Vagina (tissue), 2 donors: Measurements from ENCODE around the gene SPATA33.
"Not testable (repeated sequence)": the region's sequence is repeated elsewhere in the genome, so short reads cannot be mapped to it uniquely, and the experiment has no call there.

ENCODE experiments used
- POLR2A ChIP-seq, 2 donors: fragments of 450-650 bp; IDR thresholded peaks; one replicate each; pipeline ENCODE4 v1.6.1; 2017; ENCODE audit warnings: antibody characterized with exemption in 2 of 2, mild to moderate bottlenecking in 2 of 2, moderate library complexity in 2 of 2
- POLR2AphosphoS5 ChIP-seq, 2 donors: sonication (generic); formaldehyde crosslinking; IDR thresholded peaks; one replicate each; pipeline ENCODE4 v1.9.0; 2017; ENCODE audit warnings: antibody characterized with exemption in 2 of 2, mild to moderate bottlenecking in 2 of 2, low read depth in 1 of 2; ENCODE audit not compliant: insufficient read depth in 1 of 2
- TF ChIP-seq, protein P1 (sequence below), 3 experiments: fragments of 450-650 bp in 2 of 3; fragments of 200-600 bp in 1 of 3; sonication (generic) in 1 of 3; IDR thresholded peaks; one replicate each; pipeline ENCODE4 v1.5.1; 2017 to 2019; ENCODE audit warnings: antibody characterized with exemption in 3 of 3, mild to moderate bottlenecking in 2 of 3, moderate library complexity in 2 of 3

DNA sequence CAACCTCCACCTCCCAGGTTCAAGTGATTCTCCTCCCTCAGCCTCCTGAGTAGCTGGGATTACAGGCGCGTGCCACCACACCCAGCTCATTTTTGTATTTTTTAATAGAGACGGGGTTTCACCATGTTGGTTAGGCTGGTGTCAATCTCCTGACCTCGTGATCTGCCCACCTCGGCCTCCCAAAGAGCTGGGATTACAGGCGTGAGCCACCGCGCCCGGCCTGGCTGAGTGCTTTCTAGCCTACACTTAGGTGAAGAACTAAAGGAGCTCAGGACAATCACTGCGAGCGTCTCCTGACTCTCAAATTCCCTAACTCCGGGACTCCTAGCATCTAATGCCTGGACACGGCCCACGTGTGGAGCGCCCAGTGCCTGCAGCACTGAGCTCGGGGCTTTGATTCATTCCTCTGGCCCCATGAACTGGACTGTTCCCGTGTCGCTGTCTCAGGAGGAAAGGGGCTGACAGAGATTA lies 42.0 kb downstream of the SPATA33 start:
- not testable (repeated sequence) for TF ChIP-seq POLR2A (IDR thresholded peaks at IDR 0.05); POLR2AphosphoS5 (IDR thresholded peaks at IDR 0.05; ENCODE audit: insufficient read depth in 1 of 2, low read depth in 1 of 2)
- TF ChIP-seq, protein P1, sequence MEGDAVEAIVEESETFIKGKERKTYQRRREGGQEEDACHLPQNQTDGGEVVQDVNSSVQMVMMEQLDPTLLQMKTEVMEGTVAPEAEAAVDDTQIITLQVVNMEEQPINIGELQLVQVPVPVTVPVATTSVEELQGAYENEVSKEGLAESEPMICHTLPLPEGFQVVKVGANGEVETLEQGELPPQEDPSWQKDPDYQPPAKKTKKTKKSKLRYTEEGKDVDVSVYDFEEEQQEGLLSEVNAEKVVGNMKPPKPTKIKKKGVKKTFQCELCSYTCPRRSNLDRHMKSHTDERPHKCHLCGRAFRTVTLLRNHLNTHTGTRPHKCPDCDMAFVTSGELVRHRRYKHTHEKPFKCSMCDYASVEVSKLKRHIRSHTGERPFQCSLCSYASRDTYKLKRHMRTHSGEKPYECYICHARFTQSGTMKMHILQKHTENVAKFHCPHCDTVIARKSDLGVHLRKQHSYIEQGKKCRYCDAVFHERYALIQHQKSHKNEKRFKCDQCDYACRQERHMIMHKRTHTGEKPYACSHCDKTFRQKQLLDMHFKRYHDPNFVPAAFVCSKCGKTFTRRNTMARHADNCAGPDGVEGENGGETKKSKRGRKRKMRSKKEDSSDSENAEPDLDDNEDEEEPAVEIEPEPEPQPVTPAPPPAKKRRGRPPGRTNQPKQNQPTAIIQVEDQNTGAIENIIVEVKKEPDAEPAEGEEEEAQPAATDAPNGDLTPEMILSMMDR (IDR thresholded peaks at IDR 0.05) = not testable (repeated sequence)
